ENCODE data around the gene CTSK. TPM values are rescaled to one million over a fixed set of nuclear protein-coding genes. Genes with fewer than 3 reads are reported as not detected.
A peak's percentile ranks its signal among the peaks of the same experiment; 100 is the strongest.
"Not testable (repeated sequence)": the region's sequence is repeated elsewhere in the genome, so short reads cannot be mapped to it uniquely, and the experiment has no call there.

Gene CTSK
- total RNA-seq, 3 donors from 2014 or later (not counting 1 experiment from before 2014, with no cell fraction given) = 9.1 to 11.0 (median 9.1) TPM

GRCh38 chr1:150775276-150775675 lies 32.8 kb downstream of the CTSK start:
- H3K9me3 ChIP-seq (ENCODE audit: control insufficient read depth, insufficient read depth, low read length) = no peaks in the 10 kb centered on the region
- ATAC-seq (no peak), DNase-seq (no peak)
- Mint-ChIP-seq H3K27me3 (ENCODE audit: low read depth in 2 of 2) (peaks cover 7 to 16% of the 10 kb centered on the region in 2 donors), H3K4me3 (no peak overlapping the region), H3K9me3 (no peaks in the 10 kb centered on the region), H3K27ac (no peak overlapping the region), H3K36me3 (no peaks in the 10 kb centered on the region), H3K4me1 (peaks cover 22 to 23% of the 10 kb centered on the region in 2 donors)
- H3K4me1 ChIP-seq (ENCODE audit: control insufficient read depth, insufficient read depth, low read length) = peaks cover 10% of the 10 kb centered on the region
- H3K4me3 ChIP-seq (ENCODE audit: low read length) = no peak overlapping the region
- no peaks in the 10 kb centered on the region for H3K36me3 ChIP-seq (ENCODE audit: control insufficient read depth, insufficient read depth, low read length)
- intact Hi-C loops (cut with micrococcal nuclease) = no loop called here
- 100% methylated on average over 3 of the region's 3 CpGs for WGBS (ENCODE audit: insufficient coverage)
- H3K27me3 ChIP-seq (ENCODE audit: control insufficient read depth, insufficient read depth, low read length) = no peaks in the 10 kb centered on the region
- no peak overlapping the region for H3K27ac ChIP-seq (ENCODE audit: low read length)
- TF ChIP-seq CTCF (IDR thresholded peaks at IDR 0.05) = no peak

- no peak overlapping the region for H3K27ac Mint-ChIP-seq
- no peaks in the 10 kb centered on the region for H3K36me3 Mint-ChIP-seq
- no peak overlapping the region for H3K4me3 ChIP-seq (ENCODE audit: low read length)
- H3K9me3 ChIP-seq (ENCODE audit: control insufficient read depth, insufficient read depth, low read length) = no peaks in the 10 kb centered on the region
- ATAC-seq (no peak), DNase-seq (no peak)
- H3K36me3 ChIP-seq (ENCODE audit: control insufficient read depth, insufficient read depth, low read length) = no peaks in the 10 kb centered on the region
- H3K27me3 Mint-ChIP-seq (ENCODE audit: low read depth in 2 of 2) = peaks cover 7 to 17% of the 10 kb centered on the region in 2 donors
- intact Hi-C loops (cut with micrococcal nuclease) = no loop called here
- H3K27ac ChIP-seq (ENCODE audit: low read length) = no peak overlapping the region
- H3K4me1 ChIP-seq (ENCODE audit: control insufficient read depth, insufficient read depth, low read length) = peaks cover 10% of the 10 kb centered on the region
- H3K4me1 Mint-ChIP-seq = peaks cover 19 to 20% of the 10 kb centered on the region in 2 donors
- 90% methylated on average over 2 of the region's 4 CpGs for WGBS (ENCODE audit: insufficient coverage)
- no peak overlapping the region for H3K4me3 Mint-ChIP-seq
- H3K27me3 ChIP-seq (ENCODE audit: control insufficient read depth, insufficient read depth, low read length) = no peaks in the 10 kb centered on the region
- no peak for TF ChIP-seq CTCF (IDR thresholded peaks at IDR 0.05)
- H3K9me3 Mint-ChIP-seq = no peaks in the 10 kb centered on the region
These were observed 35.7 kb downstream of the CTSK start for GRCh38 chr1:150772326-150772725.

- not testable (repeated sequence) for H3K36me3 Mint-ChIP-seq; H3K4me3 ChIP-seq (ENCODE audit: low read length); DNase-seq; ATAC-seq; H3K27me3 ChIP-seq (ENCODE audit: control insufficient read depth, insufficient read depth, low read length); H3K9me3 Mint-ChIP-seq; H3K27ac ChIP-seq (ENCODE audit: low read length); H3K9me3 ChIP-seq (ENCODE audit: control insufficient read depth, insufficient read depth, low read length); H3K36me3 ChIP-seq (ENCODE audit: control insufficient read depth, insufficient read depth, low read length)
- peaks cover 23% of the 10 kb centered on the region for H3K4me1 ChIP-seq (ENCODE audit: control insufficient read depth, insufficient read depth, low read length)
- H3K4me1 Mint-ChIP-seq = peaks cover 45 to 47% of the 10 kb centered on the region in 2 donors
- H3K27ac Mint-ChIP-seq = peak overlapping the region in 1 of 2 donors; percentile 97
- WGBS (ENCODE audit: insufficient coverage) = 54% methylated on average over 1 of the region's 1 CpG
- peak overlapping the region; percentile 99 for H3K4me3 Mint-ChIP-seq
- H3K27me3 Mint-ChIP-seq (ENCODE audit: low read depth in 2 of 2) = peaks cover 7 to 17% of the 10 kb centered on the region in 2 donors
- intact Hi-C loops (cut with micrococcal nuclease) = loop anchor here (10.0 kb wide), 1 partner anchor 203 kb away; no protein-coding TSS in a partner anchor
These were observed 40.4 kb downstream of the CTSK start for GRCh38 chr1:150767704-150768103.

GRCh38 chr1:150765977-150766301 lies 42.1 kb downstream of the CTSK start:
- H3K36me3 Mint-ChIP-seq; H3K27me3 Mint-ChIP-seq (ENCODE audit: low read depth in 2 of 2); ATAC-seq; H3K9me3 Mint-ChIP-seq; H3K9me3 ChIP-seq (ENCODE audit: control insufficient read depth, insufficient read depth, low read length); DNase-seq; H3K27me3 ChIP-seq (ENCODE audit: control insufficient read depth, insufficient read depth, low read length); H3K36me3 ChIP-seq (ENCODE audit: control insufficient read depth, insufficient read depth, low read length): not testable (repeated sequence)
- H3K27ac ChIP-seq (ENCODE audit: low read length) = peak overlapping the region; percentile 74
- peak overlapping the region; percentile 99 for H3K4me3 Mint-ChIP-seq
- peak overlapping the region; percentile 49 for H3K4me3 ChIP-seq (ENCODE audit: low read length)
- peaks cover 18% of the 10 kb centered on the region for H3K4me1 ChIP-seq (ENCODE audit: control insufficient read depth, insufficient read depth, low read length)
- peak overlapping the region; percentile 97 to 98 for H3K27ac Mint-ChIP-seq
- 22% methylated on average over 1 of the region's 1 CpG for WGBS (ENCODE audit: insufficient coverage)
- intact Hi-C loops (cut with micrococcal nuclease) = loop anchor here (10.0 kb wide), 1 partner anchor 201 kb away; no protein-coding TSS in a partner anchor
- H3K4me1 Mint-ChIP-seq = peaks cover 42 to 43% of the 10 kb centered on the region in 2 donors
